DMS 273 (cell line): ENCODE results near the gene EDC4.
A peak's percentile ranks its signal among the peaks of the same experiment; 100 is the strongest.
"Not testable (repeated sequence)": the region's sequence is repeated elsewhere in the genome, so short reads cannot be mapped to it uniquely, and the experiment has no call there.

Experiments used
- DNase-seq: peaks from one replicate; lab custom pipeline; 2025; ENCODE audit not compliant: unreplicated experiment; lab: John Stamatoyannopoulos, UW

Gene EDC4

DNA sequence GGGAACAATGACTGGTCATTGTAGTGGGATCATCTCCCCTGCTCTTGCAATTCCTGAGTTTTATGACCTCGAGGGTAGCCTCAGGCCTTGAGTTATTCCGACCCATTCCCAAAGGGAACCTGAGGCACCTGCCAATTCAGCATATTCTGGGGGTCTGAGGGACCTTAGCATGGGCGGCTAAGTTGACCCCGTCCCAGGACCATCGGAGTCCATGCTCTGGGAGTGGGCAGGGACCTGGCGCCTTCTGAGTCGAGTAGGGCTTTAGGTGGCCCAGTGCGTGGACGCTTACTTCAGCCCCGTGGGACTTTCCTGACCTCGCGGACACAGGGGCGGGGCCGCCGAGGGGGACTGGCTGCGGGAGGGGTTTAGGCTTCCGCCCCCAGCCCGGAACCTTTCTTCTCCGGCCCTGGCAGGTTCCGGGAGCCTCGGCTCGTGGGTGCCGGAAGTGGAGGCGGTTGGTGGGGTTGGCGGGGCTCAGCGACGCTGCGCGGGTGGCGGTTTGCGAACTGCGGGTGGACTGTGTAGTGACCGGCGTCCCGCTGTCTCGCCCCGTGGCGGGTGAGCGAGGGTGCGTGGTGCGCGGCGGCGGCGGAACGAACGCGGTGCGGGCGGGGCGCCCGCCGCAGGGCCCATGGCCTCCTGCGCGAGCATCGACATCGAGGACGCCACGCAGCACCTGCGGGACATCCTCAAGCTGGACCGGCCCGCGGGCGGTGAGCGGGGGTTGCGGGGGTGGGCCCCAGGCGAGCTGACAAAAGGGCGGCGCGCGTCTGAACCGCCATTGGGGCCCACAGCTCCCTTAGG is at the start of gene EDC4:
Gene EDC4 (plus strand): TSS at position 422 of the 804 bp plus-strand sequence. CDS start 210 bp downstream, at position 632.
- peak; percentile 92 for DNase-seq

DNA sequence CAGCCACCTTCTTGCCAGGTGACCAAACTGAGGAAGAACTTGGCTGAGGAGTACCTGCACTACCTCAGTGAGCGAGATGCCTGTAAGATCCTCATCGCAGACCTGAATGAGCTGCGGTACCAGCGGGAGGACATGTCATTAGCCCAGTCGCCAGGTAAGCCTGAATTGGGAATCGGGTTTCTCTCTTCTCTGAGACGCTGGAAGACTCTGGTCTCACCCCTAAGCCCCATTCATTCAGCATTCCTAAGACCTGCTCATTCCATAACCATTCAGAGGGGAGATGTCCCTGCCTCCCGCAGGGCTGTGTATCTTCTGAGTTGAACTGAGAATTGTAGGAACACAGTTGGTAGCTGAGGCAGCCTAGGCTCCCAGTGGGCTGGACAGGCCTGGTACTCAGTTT is 47.7 kb upstream of the EDC4 start:
- DNase-seq = no peak

GRCh38 chr16:67825906-67826305 is 46.9 kb upstream of the EDC4 start:
- DNase-seq = no peak

DNA sequence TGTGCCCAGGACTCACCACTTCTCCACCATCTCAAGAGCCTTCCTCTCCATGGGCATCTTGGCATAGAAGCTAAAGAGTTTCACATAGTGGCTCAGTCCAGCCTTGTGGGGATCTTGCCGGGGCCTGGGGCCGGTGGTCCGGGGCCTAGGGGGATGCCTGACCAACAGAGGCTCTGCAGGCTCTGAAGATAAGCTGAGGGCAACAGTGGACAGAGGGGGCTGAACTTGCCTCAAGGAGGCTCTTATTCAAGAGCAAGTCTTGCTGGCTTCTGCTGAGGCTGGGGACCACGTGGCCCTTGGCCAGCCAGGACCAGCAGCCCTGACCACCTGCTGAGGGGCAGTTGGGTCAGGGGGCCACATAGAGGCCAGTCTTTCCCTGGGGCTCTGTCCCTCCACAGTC is 44.2 kb upstream of the EDC4 start:
- no peak for DNase-seq

DNA sequence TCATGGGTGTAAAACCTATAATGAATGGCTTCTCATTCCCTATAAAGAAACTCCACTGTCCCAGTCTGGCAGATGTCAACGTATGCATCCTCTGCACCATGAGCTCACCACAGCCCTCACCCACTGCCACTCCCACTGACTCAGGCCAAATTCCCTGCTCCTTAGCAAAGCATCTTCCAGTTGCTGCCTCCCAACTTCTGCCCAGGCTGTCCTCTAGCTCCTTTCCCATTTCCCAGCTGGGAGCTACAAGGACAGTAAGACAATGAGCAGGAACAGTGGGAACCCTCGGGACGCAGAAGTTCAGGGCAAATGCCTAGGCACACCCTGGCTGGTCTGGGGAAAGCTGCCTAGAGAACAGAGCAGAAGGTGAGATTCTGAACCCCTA is 39.8 kb upstream of the EDC4 start:
- DNase-seq = peak; percentile 51

DNA sequence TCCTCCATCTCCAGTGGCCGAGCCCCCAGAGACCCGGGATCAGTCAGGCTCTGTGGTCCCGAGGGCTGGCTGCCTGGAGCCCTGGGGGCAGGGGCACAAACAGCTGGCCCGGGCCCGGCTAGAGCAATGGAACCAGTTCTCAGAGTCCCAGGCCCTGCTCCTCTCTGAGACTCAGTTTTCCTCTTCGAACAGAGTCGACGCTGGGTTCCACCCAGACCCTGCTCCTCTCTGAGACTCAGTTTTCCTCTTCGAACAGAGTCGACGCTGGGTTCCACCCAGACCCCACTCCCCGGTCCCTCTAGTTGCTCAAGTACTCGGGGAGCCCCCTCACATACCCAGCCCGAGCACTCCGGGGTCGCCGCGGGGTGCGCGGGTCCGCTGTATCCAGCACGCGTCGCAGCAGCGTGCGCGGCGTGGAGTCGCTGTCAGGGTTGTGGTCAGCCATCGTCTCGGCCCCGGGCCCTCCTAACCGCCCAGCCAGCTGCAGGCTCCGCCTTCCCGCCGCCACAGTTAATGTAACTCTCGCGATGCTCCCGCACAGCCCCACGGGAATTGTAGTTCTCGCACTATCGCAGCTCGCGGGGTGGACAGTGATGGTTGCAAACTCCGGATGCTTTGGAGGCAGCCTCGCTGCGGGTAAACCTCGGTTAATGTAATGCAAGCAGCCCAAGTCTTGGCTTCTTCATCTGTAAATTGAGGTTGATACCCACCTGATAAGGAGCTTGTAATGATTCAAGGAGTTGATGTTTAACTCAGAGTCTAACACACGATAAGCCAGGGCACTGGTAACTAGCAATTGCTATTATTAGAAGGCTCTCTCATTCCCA is 39.2 kb upstream of the EDC4 start:
- peak; percentile 97 for DNase-seq

- DNase-seq = no peak
Observed at GRCh38 chr16:67834242-67834614, 38.6 kb upstream of the EDC4 start.

DNA sequence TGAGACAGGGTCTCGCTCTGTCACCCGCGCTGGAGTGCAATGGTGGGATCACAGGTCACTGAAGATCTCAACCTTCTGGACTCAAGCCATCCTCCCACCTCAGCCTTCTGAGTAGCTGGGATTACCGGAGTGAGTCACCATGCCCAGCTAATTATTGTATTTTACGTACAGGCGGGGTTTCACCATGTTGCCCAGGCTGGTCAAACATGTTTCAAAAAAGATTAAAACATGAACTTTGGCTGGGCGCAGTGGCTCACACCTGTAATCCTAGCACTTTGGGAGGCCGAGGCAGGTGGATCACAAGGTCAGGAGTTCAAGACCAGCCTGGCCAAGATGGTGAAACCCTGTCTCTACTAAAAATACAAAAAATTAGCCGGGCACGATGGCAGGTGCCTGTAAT is 35.7 kb upstream of the EDC4 start:
- DNase-seq = not testable (repeated sequence)

- no peak for DNase-seq
Observed at GRCh38 chr16:67837811-67838210, 35.0 kb upstream of the EDC4 start.

- DNase-seq = no peak
Observed at GRCh38 chr16:67841198-67841815, 31.5 kb upstream of the EDC4 start.

- peak; percentile 99 for DNase-seq
Observed at GRCh38 chr16:67841816-67842508, 30.9 kb upstream of the EDC4 start, which contains the start of gene THAP11. Gene THAP11, plus strand, starts transcription at chr16:67842320. Its CDS starts 235 bp downstream, at chr16:67842555.

DNA sequence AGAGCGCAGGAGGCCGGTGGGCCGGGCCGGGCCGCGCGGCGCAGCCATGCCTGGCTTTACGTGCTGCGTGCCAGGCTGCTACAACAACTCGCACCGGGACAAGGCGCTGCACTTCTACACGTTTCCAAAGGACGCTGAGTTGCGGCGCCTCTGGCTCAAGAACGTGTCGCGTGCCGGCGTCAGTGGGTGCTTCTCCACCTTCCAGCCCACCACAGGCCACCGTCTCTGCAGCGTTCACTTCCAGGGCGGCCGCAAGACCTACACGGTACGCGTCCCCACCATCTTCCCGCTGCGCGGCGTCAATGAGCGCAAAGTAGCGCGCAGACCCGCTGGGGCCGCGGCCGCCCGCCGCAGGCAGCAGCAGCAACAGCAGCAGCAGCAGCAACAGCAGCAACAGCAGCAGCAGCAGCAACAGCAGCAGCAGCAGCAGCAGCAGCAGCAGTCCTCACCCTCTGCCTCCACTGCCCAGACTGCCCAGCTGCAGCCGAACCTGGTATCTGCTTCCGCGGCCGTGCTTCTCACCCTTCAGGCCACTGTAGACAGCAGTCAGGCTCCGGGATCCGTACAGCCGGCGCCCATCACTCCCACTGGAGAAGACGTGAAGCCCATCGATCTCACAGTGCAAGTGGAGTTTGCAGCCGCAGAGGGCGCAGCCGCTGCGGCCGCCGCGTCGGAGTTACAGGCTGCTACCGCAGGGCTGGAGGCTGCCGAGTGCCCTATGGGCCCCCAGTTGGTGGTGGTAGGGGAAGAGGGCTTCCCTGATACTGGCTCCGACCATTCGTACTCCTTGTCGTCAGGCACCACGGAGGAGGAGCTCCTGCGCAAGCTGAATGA is 30.1 kb upstream of the EDC4 start:
- peak; percentile 82 for DNase-seq

DNA sequence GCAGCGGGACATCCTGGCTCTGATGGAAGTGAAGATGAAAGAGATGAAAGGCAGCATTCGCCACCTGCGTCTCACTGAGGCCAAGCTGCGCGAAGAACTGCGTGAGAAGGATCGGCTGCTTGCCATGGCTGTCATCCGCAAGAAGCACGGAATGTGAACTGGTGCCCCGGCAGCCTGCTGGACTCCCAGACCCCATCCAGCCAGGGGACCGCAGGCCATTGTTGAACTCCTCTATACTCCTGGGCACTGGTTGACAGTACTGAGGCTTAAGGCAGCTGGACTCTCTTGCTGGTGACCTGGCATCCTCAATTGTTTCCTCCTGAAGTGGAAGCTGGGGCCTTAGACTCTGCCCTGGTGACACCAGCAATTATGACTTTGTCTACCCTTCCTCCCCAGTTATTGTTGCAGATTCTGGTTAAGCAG is 29.5 kb upstream of the EDC4 start:
- DNase-seq = no peak

DNA sequence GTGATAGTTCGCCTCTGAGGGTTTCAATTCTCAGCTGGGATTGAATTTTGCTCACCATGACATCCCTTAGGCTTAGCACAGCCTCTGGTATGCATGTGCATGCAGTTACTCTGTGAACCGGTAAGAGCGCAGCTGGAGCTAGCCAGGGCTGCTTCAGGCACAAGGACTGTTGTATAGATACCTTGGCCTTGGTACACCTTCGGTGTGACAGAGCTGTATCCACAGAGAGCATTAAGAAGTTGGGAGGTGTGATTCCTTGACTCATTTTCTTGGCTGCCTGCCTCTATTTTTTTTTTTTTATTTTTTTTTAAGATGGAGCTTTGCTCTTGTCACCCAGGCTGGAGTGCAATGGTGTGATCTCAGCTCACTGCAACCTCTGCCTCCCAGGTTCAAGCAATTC is 28.4 kb upstream of the EDC4 start:
- peak; percentile 35 for DNase-seq

- peak; percentile 51 for DNase-seq
Observed at GRCh38 chr16:67845291-67846062, 27.4 kb upstream of the EDC4 start.

DNA sequence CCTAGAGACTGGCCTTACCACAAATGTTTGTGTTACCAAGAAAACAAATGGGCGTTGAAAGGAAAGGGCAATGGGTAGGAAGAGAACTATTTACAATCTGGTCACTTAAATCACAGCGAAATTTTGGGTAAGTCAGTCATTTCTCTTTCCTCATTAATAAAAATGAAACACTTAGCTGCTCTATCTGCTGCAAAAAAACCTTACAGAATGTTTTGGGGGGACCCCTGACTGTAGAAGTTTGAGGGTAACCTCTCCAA is 26.9 kb upstream of the EDC4 start:
- DNase-seq = no peak

- peak; percentile 99 for DNase-seq
Observed at GRCh38 chr16:67846320-67847063, 26.4 kb upstream of the EDC4 start, which contains the start of gene NUTF2. Gene NUTF2, plus strand, starts transcription at chr16:67846933. Its CDS starts 18,198 bp downstream, at chr16:67865131.

DNA sequence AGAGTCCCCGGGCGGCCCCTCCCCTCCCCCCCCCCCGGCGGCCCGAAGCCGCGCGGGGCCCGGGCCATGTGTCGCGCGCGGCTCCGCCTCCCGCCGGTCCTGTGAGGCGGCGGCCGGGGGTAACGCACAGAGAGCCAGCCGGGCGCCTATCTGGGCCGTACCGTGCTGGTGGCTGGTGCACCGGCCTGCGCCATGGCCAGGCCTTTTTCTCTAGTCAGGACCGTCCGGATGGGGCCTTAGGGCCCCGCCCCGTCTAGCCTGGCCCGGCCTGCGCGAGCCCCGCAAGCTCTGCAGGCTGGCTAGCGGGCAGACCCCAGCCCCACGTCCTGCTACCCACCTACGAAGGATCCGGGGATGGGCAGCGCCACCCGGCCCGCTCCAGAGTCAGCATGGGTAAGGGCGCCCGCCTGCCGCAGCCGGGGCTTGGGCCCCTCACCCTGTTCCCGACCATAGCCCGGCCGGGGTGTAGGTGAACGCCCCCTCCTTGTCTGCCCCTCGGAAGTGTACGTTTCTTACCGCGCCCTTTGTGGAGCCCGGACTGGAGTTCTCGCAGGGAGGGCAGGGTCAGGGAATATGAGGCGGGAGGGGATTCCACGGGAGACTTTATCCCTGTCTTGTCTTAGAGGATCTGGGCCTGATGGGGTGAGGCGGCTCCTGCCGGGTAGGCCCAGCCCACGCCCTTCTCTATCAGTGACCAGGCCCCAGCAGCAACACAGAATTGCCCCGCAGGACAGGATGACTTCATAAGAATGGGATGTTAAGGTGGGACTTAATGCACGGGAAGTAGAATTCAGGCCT is 25.6 kb upstream of the EDC4 start, which contains the start of gene CENPT:
Gene CENPT (minus strand): TSS at position 630 of the 798 bp plus-strand sequence. CDS start 13,834 bp downstream, outside the sequence.
- DNase-seq = peak; percentile 90
